Occipital lobe (tissue), 2 donors: Measurements from ENCODE around the gene SCAF1. TPM values are rescaled to one million over a fixed set of nuclear protein-coding genes. Genes with fewer than 3 reads are reported as not detected.

Experiments
- DNase-seq: peaks from one replicate; lab custom pipeline; 2025; lab: John Stamatoyannopoulos, UW
- total RNA-seq: library from RNA; depleted of rRNA; stranded (reverse); fragments of >200 nt; gene quantifications from one replicate; pipeline ENCODE4 v1.2.3, GENCODE V29; 2014

SCAF1 gene
- total RNA-seq, 1 donor from 2014 or later: 11.5 TPM

DNA sequence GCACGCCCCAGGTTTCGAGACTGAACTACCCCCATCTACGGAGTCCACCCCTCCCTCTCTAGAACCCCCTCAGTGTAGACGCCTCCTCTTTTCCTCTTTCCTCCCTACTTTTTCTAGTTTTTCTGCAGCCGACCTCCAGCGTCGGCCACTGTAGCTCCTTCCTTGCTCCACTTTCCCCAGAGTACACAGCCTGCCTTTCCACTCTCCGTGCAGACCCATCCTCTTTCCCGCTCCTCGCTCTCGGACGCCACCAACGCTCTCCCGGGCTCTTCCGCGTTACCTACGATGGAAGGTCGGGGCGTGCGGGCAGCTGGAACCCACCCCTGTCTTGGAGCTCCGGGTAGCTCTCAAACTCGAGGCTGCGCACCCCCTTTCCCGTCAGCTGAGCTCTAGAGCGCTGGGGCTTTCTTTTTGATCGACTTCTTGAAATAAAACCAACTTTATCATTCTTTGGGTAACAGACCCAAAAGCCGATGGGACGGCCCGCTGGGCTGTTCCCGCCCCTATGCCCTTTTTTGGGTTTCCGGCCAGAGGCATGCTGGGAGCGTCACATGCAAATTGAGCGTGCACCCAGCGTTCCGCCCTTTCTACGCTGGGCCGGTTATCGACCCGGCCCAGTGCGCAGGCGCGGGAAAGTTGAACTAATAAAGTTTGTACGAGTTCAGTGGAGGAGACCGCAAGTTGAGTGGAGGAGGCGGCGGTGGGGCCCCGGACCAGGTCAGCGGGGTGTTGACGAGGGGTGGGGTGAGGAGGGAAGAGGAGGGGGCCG is 23.5 kb downstream of the SCAF1 start, which contains the start of the genes BCL2L12 and IRF3:
TSS of gene BCL2L12 (plus strand) at position 583 of the 769 bp plus-strand sequence. CDS start 760 bp downstream, outside the sequence.
TSS of gene IRF3 (minus strand) at position 507 of the 769 bp plus-strand sequence. CDS start 1,019 bp downstream, outside the sequence.
- peak; percentile 92 for DNase-seq

DNA sequence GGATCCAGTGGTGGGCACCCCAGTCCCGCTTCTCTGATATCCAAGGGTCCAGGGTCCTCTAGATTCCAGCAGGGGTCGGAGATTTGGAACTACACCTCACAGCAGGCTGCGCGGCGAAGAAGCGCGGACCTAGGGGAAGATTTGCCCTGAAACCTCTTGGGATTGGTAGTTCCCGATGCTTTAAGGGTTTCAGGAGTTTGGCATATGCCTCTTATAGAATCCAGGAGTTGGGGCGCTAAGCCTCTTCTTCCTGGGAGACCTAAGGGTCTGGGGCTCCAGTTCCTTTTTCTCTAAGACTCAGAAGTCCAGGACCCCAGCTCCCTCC is 24.1 kb downstream of the SCAF1 start:
- DNase-seq: no peak

DNA sequence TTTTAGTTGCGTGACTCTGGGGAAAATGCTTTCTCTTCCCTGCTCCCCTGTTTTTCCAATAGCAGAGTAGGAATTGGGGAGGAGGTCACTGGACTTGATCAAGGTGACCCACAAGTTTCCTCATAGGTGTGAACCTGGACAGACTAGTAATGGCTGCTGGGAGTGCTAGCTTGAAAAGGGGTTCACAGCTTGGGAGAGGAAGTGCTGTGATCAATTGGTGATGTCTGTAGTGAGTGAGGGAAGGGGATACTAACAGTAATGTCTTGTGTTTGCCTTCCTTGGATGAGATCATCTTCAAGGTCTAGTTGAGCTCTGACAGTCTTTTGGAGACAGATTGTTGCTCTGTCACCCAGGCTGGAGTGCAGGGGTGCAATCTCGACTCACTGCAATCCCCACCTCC is 25.5 kb downstream of the SCAF1 start:
- DNase-seq: no peak

DNA sequence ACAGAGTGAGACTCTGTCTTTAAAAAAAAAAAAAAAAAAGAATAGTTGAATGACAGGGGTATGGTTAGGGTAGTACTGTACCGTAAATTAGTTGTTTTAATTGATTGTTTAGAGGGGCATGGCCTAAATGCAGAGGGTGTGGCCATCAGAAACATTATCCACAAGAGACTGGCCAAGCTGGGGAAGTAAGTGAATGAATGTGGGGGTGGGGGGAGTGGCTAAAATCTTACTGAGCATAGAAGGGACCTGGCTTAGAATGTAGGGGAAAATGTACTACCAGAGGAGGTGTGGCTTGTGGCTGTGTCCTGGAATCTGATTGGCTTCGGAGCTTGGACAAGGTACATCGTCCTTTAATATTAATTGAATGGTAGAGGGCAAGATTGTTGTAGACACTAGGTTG is 27.5 kb downstream of the SCAF1 start:
- no peak for DNase-seq

DNA sequence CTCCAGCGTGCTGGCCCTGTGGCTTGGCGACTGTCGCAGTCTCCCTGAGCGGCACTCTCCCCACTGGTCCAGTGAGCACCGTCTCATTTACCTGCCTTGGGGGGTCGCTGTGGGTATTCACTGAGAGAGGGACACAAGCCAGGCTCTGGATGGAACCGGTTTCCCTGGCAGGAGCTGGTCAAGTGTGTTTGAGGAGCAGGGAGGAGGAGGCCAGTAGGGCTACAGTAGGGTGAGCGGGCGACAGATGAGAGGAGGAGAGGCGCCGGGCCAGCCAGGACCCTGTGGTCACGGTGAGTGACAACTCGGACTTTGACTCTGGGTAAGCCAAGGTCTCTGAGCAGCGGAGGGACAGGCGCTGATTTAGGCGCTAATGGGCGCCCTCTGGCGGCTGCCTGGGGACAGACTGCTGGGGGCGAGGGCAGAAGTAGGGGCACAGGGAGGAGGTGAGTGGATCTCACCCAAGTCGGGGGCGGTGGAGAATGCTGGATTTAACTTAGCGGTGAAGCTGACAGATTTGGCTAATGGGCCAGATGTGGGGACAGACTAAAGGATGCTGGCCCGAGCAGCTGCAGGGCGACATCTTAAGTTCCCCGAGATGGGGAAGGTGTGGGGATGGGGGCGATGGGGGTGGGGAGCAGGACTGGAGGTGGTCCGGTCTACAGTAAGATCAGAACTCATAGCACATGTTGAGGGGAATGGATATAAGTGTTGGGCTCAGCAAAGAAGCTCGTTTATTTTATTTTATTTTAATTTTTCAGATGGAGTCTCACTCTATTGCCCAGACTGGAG is 30.3 kb downstream of the SCAF1 start:
- peak; percentile 27 for DNase-seq

DNA sequence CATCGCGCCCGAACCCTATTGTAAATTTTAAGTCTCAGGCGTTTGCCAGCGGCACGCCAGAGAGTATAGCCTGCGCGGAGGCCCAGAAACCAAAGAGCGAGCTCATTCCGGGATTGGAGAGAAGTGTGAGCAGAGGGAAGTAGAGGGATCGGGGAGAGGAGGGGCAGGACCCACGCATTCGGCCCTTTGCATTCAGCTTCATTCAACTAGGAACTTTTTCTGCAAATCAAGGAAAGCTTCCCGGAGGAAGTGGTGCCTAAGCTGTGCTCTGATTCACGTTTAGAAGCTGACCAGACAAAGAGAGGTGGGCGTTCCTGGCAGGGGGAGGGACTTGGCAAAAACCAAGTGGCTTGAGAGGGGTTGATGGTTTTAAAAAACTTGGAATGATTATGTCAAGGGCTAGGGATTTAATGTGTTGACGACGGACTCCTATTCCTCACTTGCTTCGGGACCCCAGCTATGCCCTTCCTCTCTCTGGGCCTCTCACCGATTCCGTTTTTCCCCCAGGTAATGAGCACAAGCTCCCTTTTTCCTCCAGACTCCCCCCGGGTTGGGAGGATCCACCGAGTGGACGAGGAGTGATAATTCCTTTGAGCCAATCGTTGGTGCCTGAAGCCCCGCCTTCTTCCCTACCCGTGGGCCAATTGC is 34.3 kb downstream of the SCAF1 start:
- no peak for DNase-seq

DNA sequence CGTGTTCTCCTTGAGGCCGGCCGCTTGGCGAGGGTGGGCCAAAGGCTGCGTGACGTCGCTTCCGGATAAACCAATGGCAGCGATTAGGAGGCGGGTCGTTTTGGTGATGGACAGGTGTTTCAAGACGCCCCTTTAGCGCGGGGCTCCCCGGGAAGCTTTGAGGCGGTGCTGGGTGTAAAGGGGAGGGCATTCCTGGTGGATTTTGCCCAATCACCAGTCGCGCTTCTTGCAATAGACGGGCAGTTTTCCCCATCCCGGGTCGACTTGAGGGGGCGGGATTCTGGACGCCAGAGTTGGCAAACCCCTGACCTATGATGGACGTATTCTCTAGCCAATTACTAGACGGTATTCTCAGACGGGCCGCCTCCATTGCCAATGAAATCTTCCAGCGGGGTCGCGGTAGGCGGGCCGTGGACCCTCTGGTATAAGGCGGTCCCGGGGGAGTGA is 34.8 kb downstream of the SCAF1 start:
- peak; percentile 100 for DNase-seq

DNA sequence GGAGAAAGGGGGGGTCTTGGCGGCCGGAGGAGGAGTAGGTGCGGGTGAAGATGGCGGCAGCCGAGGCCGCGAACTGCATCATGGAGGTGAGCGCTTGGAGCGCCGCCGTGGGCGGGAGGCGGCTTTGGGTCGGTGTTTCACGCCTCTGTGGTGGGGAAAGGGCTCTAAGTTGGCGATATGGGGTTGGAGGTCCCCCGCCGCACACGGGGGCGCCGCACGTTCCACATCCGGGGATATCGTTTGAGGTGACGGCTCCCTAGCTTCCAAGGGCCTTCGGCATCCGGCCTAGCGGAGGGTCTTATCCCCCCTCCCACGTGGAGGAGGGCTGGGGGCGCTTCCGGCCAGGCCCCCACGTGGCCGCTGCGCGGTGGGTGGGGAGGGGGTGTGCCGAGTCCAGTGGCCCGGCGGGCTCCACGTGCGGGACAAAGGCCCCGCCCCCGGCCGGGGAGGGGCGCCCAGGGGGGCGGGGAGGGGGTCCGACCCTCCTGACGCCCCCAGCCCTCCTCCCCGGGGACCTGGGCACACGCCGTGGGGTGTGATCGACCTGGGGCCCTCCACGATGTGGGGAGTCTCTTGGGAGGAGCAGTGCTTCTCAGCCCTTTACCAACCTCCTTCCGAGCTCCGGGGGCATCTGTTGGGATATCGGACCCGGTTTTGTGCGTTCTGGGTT is 35.4 kb downstream of the SCAF1 start, which contains the start of gene PRMT1:
TSS of gene PRMT1 (plus strand) at position 41 of the 670 bp plus-strand sequence. CDS start at position 51, 10 bp downstream.
- no peak for DNase-seq

DNA sequence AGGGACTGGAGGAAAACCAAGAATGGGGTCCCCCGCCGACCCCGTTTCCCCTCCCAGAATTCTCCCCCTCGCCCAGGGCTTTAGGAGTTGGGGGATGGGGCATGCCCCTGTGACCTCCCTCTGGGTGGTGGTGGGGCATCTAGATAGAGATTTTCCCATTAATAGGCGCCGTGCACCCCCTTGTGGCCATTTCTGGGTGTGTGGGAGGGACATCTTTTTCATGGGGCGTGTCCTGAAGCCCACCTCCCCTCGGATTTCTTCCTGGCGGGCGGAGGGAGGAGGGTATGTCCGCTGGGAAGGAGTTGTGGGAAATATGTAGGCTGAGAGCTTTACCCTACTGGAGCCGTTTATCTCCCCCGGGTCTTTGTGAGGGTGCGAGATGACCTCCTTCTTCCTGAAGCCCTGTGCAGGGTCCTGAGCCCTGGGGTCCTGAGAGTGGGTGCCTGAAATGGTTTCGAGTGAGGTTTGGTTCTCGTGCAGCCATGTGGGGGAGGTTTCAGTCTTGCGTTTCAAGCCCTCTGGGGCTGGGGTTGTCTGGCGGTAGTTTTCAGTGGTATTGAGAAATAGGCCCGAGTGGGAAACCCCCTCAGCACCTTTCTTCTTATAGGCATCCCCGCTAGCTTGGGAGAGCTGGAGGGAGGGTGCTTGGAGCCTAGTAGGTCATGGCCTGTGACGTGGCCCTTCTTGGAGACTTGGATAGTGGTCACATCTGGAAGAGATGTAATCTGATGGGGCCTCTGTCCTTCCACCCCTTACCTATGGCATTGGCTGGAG is 36.1 kb downstream of the SCAF1 start:
- no peak for DNase-seq

DNA sequence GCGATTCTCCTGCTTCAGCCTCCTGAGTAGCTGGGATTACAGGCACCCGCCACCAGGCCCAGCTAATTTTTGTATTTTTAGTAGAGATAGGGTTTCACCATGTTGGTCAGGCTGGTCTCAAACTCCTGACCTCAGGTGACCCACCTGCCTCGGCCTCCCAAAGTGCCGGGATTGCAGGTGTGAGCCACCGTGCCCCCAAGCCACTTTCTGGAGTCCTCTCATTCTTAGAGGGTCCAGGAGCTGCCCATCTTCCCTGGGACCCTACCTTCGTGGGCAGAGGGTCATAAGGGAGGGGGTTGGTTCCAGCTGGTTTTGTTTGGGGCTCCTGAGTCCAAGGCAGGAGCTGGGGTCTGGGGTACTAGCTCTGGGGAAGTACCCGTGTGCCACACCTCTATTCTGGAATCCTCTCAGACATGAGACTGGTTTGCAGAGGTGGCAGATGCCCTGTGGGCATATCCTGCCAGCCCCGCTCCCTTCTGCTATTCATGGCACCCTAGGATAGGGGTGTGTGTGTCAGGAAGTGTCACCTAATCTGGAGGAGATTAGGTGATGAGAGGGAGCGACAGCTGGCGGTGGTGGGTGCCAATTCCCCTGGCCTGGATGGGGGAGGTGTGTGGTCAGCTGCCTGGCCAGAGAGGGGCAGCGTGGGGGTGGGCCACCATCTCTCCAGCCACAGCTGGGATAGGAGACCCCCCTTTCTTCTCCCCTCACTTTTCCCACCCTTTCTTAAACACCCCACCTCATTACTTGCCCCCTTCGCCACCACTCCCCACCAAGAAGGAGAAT is 37.2 kb downstream of the SCAF1 start:
- no peak for DNase-seq

DNA sequence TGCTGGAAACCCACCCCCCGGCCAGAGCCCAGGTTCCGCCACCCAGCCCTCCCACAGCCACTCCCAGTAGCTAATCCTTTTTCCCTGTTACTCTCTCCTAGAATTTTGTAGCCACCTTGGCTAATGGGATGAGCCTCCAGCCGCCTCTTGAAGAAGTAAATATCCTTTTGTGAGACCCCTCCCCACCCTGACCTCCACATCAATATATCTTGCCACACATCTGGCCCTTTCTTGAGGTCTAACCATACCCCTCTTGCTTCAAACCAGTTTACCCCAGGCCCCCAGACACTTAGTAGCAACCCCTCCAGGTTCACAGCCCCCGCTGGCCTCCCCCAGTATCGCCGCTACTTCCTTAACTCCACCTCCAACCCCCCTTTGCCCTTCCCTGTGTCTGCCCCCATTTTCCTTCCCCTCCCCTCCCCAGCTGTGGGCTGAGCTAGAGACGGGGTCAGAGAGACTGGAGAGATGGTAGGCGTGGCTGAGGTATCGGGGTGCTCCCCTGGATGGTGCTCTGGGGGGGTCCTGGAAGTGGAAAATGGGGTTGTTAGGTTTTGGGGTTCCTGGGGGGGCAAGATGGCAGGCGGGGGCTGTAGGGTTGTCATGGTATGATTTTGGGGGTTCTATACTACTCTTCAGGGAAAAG is 37.9 kb downstream of the SCAF1 start:
- DNase-seq: no peak

DNA sequence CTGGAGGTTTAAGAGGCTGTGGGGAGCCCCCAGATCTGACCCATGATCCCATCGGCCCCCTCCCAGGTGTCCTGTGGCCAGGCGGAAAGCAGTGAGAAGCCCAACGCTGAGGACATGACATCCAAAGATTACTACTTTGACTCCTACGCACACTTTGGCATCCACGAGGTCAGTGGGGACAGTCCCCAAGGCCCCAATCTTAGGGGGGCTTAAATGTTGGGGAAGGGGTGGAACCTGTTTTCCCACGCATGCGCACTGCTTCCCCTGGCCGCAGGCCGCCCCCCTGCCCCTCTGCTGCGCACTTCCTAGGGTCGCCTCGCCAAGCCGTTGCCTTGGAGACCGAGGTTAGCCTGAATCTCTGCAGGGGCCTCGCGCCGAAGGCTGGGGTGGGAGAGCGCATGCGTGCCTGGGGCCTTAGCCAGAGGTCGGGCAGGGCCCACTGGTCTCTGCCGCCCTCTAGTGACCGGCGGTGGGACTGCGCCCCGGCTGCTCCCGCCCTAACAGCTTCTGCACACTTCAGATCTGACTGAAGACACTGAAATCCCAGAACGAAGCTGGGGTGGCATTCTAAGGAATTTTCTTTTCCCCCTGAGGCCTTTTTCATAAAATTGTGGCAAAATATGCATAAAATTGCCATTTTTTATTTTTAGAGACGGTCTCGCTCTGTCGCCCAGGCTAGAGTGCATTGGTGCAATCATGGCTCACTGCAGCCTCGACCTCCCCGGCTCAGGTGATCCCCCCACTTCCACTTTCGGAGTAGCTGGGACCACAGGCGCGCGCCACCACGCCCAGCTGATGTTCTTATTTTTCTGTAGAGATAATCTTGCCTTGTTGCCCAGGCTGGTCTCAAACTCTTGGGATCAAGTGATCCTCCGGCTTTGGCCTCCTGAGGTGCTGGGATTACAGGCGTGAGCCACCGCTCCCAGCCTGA is 38.7 kb downstream of the SCAF1 start:
- DNase-seq: peak; percentile 75

DNA sequence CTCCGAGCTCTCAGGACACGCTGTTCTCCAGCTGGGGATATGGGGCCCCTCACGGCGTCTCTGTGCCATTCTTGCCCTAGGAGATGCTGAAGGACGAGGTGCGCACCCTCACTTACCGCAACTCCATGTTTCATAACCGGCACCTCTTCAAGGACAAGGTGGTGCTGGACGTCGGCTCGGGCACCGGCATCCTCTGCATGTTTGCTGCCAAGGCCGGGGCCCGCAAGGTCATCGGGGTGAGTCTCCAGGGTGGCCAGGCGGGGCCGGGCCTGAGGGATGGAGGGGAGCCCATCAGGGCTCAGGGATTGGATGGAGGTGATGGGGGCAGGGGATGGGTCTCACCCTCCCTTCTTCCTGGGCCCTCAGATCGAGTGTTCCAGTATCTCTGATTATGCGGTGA is 39.8 kb downstream of the SCAF1 start:
- DNase-seq: no peak

DNA sequence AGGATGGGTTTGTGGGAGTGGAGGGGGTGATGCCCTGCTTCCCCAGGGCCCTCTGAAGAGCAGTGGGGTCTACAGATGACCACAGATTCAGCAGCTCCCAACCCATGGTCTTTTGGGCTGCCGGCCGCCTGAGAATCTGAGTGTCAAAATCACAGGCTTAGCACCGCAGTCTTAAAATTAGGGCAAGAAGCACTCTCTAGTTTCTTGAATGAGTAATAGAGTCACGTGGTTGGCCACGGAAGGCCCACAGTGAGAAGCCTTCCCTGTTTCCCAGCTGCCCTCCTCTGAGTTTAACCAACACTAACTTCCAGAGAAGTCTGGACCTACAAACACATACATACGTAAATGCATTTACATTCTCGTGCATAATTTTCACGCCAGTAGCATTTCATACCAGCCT is 40.3 kb downstream of the SCAF1 start:
- DNase-seq: peak; percentile 5

DNA sequence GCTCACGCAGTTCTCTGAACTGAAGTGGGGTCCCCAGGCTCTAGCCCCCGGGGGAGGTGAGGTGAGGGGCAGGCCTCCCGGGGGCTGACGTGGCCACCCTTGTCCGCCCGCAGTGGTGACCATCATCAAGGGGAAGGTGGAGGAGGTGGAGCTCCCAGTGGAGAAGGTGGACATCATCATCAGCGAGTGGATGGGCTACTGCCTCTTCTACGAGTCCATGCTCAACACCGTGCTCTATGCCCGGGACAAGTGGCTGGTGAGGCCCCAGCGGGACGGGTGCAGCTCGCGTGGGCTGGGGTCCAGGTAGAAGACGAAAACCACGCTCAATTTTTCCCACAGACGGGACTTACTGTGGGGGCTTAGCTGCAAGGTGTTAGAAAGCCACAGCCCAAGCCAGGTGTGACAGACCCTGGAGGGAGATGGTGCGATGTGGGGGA is 41.8 kb downstream of the SCAF1 start:
- DNase-seq: no peak

DNA sequence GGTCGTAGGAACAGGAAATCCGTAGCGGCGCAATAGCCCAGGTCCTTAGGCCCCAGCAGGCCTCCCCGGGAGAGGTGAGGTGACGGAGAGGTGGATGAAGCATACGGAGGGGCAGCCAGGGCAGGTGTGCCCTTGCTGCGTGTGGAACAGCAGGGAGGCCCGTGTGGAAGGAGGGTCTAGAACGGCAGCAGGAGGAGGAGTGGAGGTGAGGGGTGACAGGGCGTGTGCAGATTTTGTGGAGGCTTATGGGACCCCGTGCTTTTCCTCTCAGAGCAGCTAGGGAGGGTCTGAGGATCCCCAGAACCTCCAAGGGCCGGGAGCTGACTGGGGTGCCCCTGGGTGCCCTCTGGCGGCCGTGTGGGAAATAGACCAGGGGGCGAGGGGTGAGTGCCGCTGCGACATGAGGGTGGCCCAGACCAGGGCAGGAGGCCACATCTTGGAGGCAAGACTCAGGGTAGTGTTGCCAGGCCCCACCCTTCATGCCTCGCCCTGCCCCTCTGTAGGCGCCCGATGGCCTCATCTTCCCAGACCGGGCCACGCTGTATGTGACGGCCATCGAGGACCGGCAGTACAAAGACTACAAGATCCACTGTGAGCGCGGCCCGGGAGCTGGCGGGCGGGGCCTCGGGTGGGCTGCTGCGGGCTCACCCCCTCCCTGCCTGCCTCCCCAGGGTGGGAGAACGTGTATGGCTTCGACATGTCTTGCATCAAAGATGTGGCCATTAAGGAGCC is 42.4 kb downstream of the SCAF1 start:
- no peak for DNase-seq

DNA sequence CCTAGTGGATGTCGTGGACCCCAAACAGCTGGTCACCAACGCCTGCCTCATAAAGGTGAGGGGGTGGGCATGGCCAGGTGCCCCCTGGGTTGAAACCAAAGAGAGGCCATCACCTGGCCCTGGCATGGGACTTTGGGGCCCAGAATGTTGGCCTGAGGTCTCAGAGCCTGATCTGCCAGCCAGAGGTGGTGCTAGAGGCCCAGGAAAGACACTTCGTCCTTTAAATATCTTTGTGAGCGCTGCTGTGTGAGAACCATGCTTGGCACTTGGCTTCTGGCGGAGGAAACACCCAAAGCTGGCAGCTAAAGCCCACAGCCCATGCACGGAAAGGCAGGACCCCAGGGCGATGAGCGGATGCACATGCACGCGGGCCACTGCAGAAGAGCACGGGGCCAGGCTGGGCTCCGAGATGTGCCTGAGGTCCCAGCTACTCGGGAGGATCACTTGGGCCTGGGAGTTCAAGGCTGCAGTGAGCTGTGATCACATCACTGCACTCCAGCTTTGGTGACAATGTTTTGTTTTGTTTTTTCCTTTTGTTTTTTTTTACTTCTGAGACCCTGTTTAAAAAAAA is 43.1 kb downstream of the SCAF1 start:
- DNase-seq: no peak
